ENCODE measurements around the gene MRPS18A. TPM values are rescaled to one million over a fixed set of nuclear protein-coding genes. Genes with fewer than 3 reads are reported as not detected.

Gene MRPS18A
- total and polyA plus RNA-seq, 2 of the 13 experiments (the other 11 are each of a cell fraction or from before 2014, with no cell fraction given), result 87.8 to 89.1 TPM

- TF ChIP-seq ZFP36 (IDR thresholded peaks at IDR 0.05; ENCODE audit: borderline replicate concordance, low read depth, low read length, partially characterized antibody) (no peak), MLXIP (CRISPR knock-in tag; IDR thresholded peaks at IDR 0.05; ENCODE audit: borderline replicate concordance) (no peak), ZNF878 (CRISPR knock-in tag; IDR thresholded peaks at IDR 0.05) (no peak), FOXC1 (CRISPR knock-in tag; IDR thresholded peaks at IDR 0.05; ENCODE audit: borderline replicate concordance) (peak; percentile 90), IRF2 (CRISPR knock-in tag; IDR thresholded peaks at IDR 0.05) (0 out of 2 replicates have a peak, but pooled peaks have one; percentile 13), ZNF674 (CRISPR knock-in tag; IDR thresholded peaks at IDR 0.05; ENCODE audit: low read depth) (no peak), RBM39 (IDR thresholded peaks at IDR 0.05; ENCODE audit: low read depth, low read length, poor library complexity, severe bottlenecking) (no peak), ARID4A (CRISPR knock-in tag; IDR thresholded peaks at IDR 0.05; ENCODE audit: borderline replicate concordance) (peak; percentile 68; the same call in 1 of the 2 replicates), ZNF660 (CRISPR knock-in tag; IDR thresholded peaks at IDR 0.05; ENCODE audit: borderline replicate concordance, low read depth) (no peak), ZNF264 (CRISPR knock-in tag; IDR thresholded peaks at IDR 0.05) (no peak), CEBPG (CRISPR knock-in tag; IDR thresholded peaks at IDR 0.05) (no peak), ZBTB7A (CRISPR knock-in tag; IDR thresholded peaks at IDR 0.05) (no peak), KLF9 (CRISPR knock-in tag; IDR thresholded peaks at IDR 0.05; ENCODE audit: low read depth) (no peak), SYNCRIP (IDR thresholded peaks at IDR 0.05; ENCODE audit: insufficient read depth, low read depth, low read length) (no peak), PAXIP1 (CRISPR knock-in tag; conservative IDR thresholded peaks at IDR 0.05) (no peak; the same call in 1 of the 2 replicates), ZNF704 (CRISPR knock-in tag; IDR thresholded peaks at IDR 0.05; ENCODE audit: borderline replicate concordance) (no peak), DDIT3 (CRISPR knock-in tag; IDR thresholded peaks at IDR 0.05) (no peak)
Observed at GRCh38 chr6:43723737-43724295, 36.2 kb upstream of the MRPS18A start (continued).

Data from HepG2 (cell line).